ENCODE results near the gene SPAG17.

- TF ChIP-seq CTCF (IDR thresholded peaks at IDR 0.05) (no peak), POLR2AphosphoS5 (IDR thresholded peaks at IDR 0.05) (no peak)
Observed at GRCh38 chr1:117971777-117972176, 213.3 kb downstream of the SPAG17 start.

All from suprapubic skin (tissue), 3 donors.